ENCODE data around the gene IL34.
"Not testable (repeated sequence)": the region's sequence is repeated elsewhere in the genome, so short reads cannot be mapped to it uniquely, and the experiment has no call there.

The IL34 gene

DNA sequence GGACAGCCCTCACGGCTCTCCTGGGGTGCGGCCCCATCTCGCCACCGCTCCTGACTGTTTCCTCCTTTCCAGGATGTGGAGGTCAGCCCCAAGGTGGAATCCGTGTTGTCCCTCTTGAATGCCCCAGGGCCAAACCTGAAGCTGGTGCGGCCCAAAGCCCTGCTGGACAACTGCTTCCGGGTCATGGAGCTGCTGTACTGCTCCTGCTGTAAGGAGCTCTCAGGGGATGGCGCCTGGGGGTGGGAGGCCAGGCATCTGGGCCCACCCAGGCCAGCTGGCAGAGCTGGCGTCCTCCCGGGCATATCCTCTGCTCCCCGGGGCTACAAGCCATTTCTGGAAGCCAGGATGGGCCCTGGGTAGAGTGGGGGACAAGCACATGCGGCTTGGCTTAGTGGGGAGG is 13.2 kb downstream of the IL34 start:
- no peak for DNase-seq

DNA sequence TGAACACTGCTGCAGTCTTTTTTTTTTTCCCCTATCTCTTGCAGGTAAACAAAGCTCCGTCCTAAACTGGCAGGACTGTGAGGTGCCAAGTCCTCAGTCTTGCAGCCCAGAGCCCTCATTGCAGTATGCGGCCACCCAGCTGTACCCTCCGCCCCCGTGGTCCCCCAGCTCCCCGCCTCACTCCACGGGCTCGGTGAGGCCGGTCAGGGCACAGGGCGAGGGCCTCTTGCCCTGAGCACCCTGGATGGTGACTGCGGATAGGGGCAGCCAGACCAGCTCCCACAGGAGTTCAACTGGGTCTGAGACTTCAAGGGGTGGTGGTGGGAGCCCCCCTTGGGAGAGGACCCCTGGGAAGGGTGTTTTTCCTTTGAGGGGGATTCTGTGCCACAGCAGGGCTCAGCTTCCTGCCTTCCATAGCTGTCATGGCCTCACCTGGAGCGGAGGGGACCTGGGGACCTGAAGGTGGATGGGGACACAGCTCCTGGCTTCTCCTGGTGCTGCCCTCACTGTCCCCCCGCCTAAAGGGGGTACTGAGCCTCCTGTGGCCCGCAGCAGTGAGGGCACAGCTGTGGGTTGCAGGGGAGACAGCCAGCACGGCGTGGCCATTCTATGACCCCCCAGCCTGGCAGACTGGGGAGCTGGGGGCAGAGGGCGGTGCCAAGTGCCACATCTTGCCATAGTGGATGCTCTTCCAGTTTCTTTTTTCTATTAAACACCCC is 13.8 kb downstream of the IL34 start:
- no peak for DNase-seq

DNA sequence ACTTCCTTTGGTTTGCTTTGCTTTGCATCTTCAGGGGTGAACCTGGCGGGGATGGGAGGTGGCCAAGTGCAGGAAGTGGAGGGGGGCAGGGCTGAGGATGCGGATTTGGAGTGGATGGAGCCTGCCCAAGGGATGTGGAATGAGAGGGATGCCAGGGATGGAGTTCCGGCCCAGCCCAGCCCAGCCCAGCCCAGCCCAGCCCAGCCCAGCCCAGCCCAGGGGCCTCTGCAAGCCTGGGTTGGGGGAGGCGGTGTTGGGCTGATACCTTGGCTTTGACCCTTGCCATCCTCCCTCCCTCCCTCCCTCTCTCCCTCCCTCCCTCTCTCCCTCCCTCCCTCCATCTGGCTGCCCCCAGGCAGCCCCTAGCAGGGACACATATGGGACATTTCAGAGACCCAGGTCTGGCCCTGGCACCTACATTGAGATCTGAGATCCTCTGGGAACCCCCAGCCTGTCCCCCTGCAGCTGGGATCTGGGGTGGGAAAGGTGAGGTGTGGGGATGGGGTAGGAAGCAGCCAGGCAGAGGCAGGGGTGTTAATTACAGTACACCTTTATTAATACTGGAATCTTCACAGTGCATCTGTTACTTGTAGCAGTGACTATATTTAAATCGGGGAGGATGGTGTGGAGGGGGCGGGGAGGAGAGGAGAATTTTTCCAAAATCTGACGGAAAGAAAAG is 14.5 kb downstream of the IL34 start:
- no peak for DNase-seq

DNA sequence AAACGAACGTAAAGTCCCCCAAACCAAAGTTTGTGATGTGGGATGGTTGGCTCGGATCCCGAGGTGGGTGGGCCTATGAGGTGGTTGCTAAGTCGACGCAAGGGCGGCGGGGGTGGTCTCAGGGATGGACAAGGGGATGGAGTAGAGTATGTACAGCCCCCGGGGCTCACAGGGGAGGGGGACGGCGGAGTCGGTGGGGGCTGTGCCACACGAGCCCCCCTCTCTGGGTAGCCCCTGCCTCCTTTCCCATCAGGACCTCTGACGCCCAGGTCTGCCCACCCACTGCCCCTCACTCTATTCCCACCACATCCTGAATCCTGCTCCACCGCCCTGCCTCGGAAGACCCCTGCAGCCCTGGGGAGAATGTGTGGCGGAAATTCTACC is 15.2 kb downstream of the IL34 start:
- DNase-seq: no peak

GRCh38 chr16:70661918-70662641 is 15.7 kb downstream of the IL34 start:
- no peak for DNase-seq

GRCh38 chr16:70662991-70663523 is 16.7 kb downstream of the IL34 start:
- DNase-seq: no peak

GRCh38 chr16:70663524-70664324 is 17.4 kb downstream of the IL34 start:
- no peak for DNase-seq

GRCh38 chr16:70664325-70665112 is 18.2 kb downstream of the IL34 start:
- no peak for DNase-seq

DNA sequence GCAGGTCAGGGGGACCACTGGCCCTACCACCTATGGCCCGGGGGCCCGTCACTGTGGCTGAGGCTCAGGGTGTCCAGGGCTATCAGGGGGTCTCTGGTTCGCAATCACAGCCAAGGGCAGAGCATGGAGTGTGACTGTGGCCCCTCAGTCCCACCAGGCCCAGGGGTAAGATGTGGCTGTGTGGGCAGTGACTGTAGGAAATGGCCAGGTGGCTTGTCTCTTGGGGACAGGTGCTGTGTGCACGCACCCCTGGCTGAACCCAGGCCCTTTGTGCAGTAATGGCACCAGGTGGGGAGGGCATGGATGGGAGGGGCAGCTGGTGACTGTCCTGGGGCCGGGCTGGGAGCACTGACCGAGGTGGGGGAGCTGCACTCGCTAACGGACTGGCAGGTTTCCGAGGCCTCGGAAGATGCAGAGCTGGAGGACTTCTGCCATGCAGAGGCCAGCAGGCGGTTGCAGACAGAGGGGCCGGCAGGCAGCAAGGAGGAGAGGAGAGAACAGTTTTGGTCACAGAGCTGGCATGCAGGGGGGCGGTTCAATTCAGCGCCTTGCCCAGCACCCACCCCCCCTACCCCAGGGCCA is 18.8 kb downstream of the IL34 start:
- DNase-seq: no peak

DNA sequence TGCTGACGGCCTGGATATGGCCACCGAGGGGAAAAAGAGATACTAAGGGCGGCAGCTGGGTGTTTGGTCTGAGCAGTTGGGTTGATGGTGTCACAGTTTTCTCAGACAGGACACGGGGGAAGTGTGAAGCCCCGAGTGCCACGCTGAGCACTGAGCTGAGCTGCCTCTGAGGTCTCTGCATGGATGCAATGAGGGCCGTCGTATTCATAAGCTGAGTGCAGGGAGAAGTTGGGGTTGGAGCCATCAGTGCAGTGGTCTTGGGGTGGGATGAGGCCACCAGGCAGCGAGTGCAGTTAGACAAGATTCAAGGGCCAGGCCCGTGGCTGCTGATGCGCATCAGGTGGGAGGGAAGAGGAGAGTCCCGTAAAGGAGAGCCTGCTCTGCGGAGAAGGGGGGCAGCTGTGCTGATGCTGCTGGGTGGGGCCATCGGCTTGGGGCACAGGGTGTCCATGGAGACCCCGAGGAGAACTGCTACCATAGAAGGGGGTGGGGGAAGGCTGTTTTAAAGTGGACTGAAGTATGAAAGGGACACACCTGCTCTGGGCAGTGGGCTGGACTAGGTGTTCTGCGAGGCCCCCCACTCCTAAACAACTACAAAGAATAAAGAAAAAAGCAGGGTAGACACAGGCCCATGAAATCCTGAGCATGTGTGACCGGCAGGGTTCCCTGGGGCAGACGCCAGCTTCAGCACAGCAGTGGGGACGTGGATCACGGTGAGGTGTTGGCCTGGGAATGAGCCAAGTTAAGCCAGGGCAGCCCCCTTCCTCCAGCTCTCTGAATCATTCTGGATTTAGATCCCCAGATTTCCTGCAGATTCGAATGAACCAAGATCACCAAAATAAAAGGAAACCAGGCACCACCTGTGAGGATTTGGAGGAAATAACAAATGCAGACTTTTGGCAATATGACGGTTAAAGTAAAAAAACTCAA is 19.7 kb downstream of the IL34 start:
- no peak for DNase-seq

GRCh38 chr16:70670175-70670574 is 23.8 kb downstream of the IL34 start:
- DNase-seq: no peak

GRCh38 chr16:70670938-70671337 is 24.6 kb downstream of the IL34 start:
- not testable (repeated sequence) for DNase-seq

DNA sequence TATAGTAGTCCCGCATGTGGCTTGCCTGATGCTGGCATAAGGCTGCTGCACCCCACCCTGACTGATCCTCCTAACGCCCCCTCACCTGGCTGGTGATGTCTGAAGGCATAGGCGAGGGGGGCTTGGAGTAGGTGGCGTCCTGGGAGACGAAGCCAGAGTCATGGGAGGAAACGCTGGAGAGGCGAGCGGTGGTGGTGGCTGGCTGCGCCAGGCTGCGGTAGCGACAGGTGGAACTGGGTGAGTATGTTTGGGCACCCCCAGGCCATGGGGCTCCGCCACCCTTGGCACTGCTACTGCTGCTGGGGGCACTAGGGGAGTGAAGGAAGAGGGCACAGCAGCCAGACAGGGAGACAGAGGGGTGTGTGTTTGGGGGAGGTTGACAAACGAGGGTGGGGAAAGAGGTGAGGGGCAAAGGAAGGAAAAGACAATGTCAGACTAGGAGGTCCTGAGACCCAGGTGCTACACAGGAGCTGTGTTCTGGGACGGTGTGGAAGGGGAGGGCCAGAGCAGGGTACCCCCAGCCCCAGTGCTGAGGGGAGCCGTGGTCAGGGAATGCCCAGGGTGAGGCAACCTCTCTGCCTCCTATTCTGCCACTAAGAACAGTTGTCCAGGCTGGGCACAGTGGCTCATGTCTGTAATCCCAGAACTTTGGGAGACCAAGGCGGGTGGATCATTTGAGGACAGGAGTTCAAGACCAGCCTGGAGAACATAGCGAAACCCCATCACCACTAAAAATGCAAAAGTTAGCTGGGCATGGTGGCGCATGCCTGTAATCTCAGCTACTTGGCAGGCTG is 28.1 kb downstream of the IL34 start:
- no peak for DNase-seq

- no peak for DNase-seq
These were observed 29.6 kb downstream of the IL34 start for GRCh38 chr16:70675851-70676513.

GRCh38 chr16:70676675-70677498 is 30.5 kb downstream of the IL34 start:
- DNase-seq: no peak

DNA sequence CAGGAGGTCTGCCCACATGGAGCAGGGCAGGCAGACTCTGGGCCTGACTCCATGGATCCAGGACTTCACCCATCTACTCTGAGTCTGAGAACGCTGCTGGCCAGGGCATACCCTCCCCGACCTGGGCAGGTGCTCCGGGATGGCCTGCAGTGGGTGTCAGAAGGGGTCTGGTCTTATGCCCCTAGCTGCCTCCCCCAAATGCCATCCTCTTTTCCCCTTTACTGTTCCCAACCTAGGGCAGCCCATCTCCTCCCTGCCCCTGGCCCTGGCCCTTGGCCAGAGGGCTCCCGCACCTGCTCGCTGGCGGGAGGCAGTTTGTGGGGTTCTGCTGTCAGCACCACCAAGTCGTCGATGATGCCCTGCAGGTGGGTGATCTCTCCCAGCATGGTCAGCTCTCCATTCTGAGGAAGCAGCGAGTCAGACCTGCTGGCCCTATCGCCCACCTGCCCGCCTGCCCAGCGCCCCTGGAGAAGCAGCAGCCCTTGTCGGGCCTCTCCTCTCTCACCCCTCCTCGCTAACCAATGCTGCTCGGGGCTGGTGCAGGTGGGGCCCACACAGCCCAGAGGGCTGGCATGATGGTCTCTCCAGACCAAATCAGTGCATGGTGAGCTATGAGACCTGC is 31.3 kb downstream of the IL34 start:
- DNase-seq: no peak

GRCh38 chr16:70678121-70678897 is 31.9 kb downstream of the IL34 start:
- no peak for DNase-seq

Data from activated T-cell treated with anti-CD3 and anti-CD28 coated beads, Interleukin-2, amount 50 U/mL, for 48 hours (primary cell).